H1 (cell line): Measurements from ENCODE around the gene TLR4.

ENCODE experiments used
- CTCF ChIP-seq, 3 experiments: IDR thresholded peaks; 1 replicate in 2 of 3; 2 replicates in 1 of 3; pipeline versions ENCODE4 v1.5.1 to v1.6.1; 2011; ENCODE audit warnings: low read length in 3 of 3, mild to moderate bottlenecking in 3 of 3, inconsistent platforms in 2 of 3, low read depth in 1 of 3, moderate library complexity in 1 of 3; ENCODE audit not compliant: insufficient read depth in 1 of 3; ENCODE audit errors: control extremely low read depth in 1 of 3
- E2F6 ChIP-seq: IDR thresholded peaks from 2 replicates; pipeline ENCODE4 v1.6.1; 2012; ENCODE audit warnings: inconsistent platforms
- MAFK ChIP-seq: IDR thresholded peaks from 2 replicates; pipeline ENCODE4 v1.6.1; 2012; ENCODE audit warnings: low read depth, mild to moderate bottlenecking, improper control_type of control experiment, low read length
- POLR2A ChIP-seq, 2 experiments: IDR thresholded peaks; 1 replicate in 1 of 2; 2 replicates in 1 of 2; pipeline ENCODE4 v1.6.1; 2011; ENCODE audit warnings: low read depth in 2 of 2, low read length in 2 of 2, mild to moderate bottlenecking in 2 of 2; ENCODE audit errors: control extremely low read depth in 1 of 2
- POLR2AphosphoS5 ChIP-seq: IDR thresholded peaks from 2 replicates; pipeline ENCODE4 v1.6.1; 2011; ENCODE audit warnings: low read depth, low read length
- RAD21 ChIP-seq, 2 experiments: IDR thresholded peaks in 1 of 2; conservative IDR thresholded peaks in 1 of 2; 2 replicates each; pipeline ENCODE4 v1.6.1; 2011; ENCODE audit warnings: low read depth in 2 of 2, low read length in 2 of 2, improper control_type of control experiment in 1 of 2, inconsistent platforms in 1 of 2, mild to moderate bottlenecking in 1 of 2, moderate library complexity in 1 of 2
- RFX5 ChIP-seq: IDR thresholded peaks from 2 replicates; pipeline ENCODE4 v1.6.1; 2011; ENCODE audit warnings: low read depth, low read length, improper control_type of control experiment, borderline replicate concordance
- SP1 ChIP-seq: IDR thresholded peaks from 2 replicates; pipeline ENCODE4 v1.6.1; 2011; ENCODE audit warnings: low read depth, low read length
- SUZ12 ChIP-seq: fragments of 200-600 bp; sonication (generic); IDR thresholded peaks from 2 replicates; pipeline ENCODE4 v1.6.1; 2012; ENCODE audit warnings: mild to moderate bottlenecking, inconsistent platforms, low read length, moderate library complexity, mixed read lengths
- TEAD4 ChIP-seq: IDR thresholded peaks from 2 replicates; pipeline ENCODE4 v1.6.1; 2012; ENCODE audit warnings: low read depth, low read length, inconsistent platforms, mixed read lengths
- YY1 ChIP-seq: IDR thresholded peaks from 2 replicates; pipeline ENCODE4 v1.6.1; 2011; ENCODE audit warnings: low read depth, mild to moderate bottlenecking, low read length

GRCh38 chr9:117745598-117745997, 41.4 kb downstream of the TLR4 start:
- TF ChIP-seq CTCF (IDR thresholded peaks at IDR 0.05; ENCODE audit: control extremely low read depth in 1 of 3, insufficient read depth in 1 of 3, low read depth in 1 of 3, low read length in 3 of 3) (no peak), POLR2AphosphoS5 (no peak), RAD21 (IDR thresholded peaks at IDR 0.05 in 1 of 2, conservative IDR thresholded peaks at IDR 0.05 in 1 of 2; ENCODE audit: low read depth in 2 of 2, low read length in 2 of 2) (no peak), POLR2A (IDR thresholded peaks at IDR 0.05; ENCODE audit: control extremely low read depth in 1 of 2, low read depth in 2 of 2, low read length in 2 of 2) (no peak), MAFK (no peak), TEAD4 (no peak), SP1 (no peak), SUZ12 (no peak), RFX5 (no peak), E2F6 (no peak), YY1 (no peak)
